Retinal pigment epithelial cell (primary cell): Measurements from ENCODE around the gene ENO4.

Experiments
- DNase-seq: peaks from one replicate; pipeline ENCODE4 v3.0.0-alpha.2; 2010; ENCODE audit warnings: low read depth
- H3K4me3 ChIP-seq: 2 replicates; pipeline ENCODE4 v1.5.1; 2011; ENCODE audit warnings: mild to moderate bottlenecking, low read length, control low read depth, moderate library complexity
- CTCF ChIP-seq: conservative IDR thresholded peaks from 2 replicates; pipeline ENCODE4 v1.5.1; 2011; ENCODE audit warnings: low read depth, low read length, control low read depth, inconsistent platforms

ENO4 gene

GRCh38 chr10:116892907-116893685 lies 43.8 kb downstream of the ENO4 start:
- TF ChIP-seq CTCF: no peak

GRCh38 chr10:116893686-116894037 lies 44.4 kb downstream of the ENO4 start:
- H3K4me3 ChIP-seq: no peak overlapping the region
- DNase-seq: no peak
- TF ChIP-seq CTCF: no peak

More at GRCh38 chr10:116892907-116893685, 43.8 kb downstream of the ENO4 start:
- DNase-seq: no peak
- H3K4me3 ChIP-seq: no peak overlapping the region

GRCh38 chr10:116899626-116900025 lies 50.3 kb downstream of the ENO4 start:
- no peak for TF ChIP-seq CTCF
- H3K4me3 ChIP-seq: no peak overlapping the region
- no peak for DNase-seq

- no peak for TF ChIP-seq CTCF
- DNase-seq: no peak
Measured at GRCh38 chr10:116905845-116906210, 56.5 kb downstream of the ENO4 start.

GRCh38 chr10:116907245-116907987 lies 58.1 kb downstream of the ENO4 start:
- DNase-seq: peak; percentile 44
- no peak for TF ChIP-seq CTCF
- H3K4me3 ChIP-seq: no peak overlapping the region

More at GRCh38 chr10:116905845-116906210, 56.5 kb downstream of the ENO4 start:
- H3K4me3 ChIP-seq: no peak overlapping the region

GRCh38 chr10:116909307-116909706 lies 60.0 kb downstream of the ENO4 start:
- no peak for DNase-seq
- TF ChIP-seq CTCF: no peak
- H3K4me3 ChIP-seq: no peak overlapping the region

GRCh38 chr10:116910910-116911309 lies 61.6 kb downstream of the ENO4 start:
- no peak overlapping the region for H3K4me3 ChIP-seq
- TF ChIP-seq CTCF: no peak
- no peak for DNase-seq
